GM21576 (cell line): Measurements from ENCODE around the gene TRPV4.

ENCODE experiments used
- ATAC-seq: cut with Tn5 transposase; IDR thresholded peaks from one replicate; pipeline ENCODE4 v1.9.1; 2021; ENCODE audit warnings: mild to moderate bottlenecking, moderate library complexity; ENCODE audit not compliant: unreplicated experiment

Gene TRPV4

DNA sequence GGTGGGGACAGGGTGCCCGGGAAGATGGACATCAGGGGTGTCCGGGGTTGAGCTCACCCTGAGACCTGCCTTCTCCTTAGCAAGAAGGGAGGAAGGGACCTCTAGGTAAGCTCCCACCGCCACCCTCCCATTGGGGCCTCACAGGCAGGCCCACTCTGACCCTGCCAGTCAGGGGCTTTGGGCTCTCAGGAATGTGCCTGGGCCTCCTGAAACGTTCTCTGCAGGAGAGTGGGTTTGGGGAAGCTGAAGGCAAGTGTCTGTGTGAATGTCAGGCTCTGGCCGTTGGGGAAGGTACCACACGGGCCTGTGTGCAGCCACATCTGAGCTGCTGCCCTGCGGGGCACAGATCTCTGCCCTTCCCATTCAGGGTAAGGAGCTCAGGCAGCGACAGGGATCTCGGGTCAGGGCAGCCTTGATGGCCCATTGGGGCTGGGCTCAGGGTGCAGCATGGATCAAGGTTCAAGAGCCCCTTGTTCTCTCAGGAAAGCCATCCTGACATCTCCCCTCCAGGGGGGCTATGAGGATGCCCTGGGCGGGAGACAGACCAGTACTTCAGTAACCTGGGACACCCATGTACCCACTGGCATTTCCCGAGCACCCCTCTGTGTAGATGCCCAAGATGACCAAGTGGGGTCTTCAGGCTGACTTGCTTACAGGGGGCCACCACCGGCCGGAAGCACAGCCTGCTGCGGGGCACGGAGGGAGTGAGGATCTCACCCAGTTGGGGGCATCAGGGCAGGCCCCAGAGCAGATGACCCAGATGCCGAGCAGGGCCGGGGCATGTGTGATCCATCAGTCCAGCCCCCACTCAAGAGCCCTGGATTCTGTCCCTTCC lies 89.9 kb downstream of the TRPV4 start:
- ATAC-seq = no peak

DNA sequence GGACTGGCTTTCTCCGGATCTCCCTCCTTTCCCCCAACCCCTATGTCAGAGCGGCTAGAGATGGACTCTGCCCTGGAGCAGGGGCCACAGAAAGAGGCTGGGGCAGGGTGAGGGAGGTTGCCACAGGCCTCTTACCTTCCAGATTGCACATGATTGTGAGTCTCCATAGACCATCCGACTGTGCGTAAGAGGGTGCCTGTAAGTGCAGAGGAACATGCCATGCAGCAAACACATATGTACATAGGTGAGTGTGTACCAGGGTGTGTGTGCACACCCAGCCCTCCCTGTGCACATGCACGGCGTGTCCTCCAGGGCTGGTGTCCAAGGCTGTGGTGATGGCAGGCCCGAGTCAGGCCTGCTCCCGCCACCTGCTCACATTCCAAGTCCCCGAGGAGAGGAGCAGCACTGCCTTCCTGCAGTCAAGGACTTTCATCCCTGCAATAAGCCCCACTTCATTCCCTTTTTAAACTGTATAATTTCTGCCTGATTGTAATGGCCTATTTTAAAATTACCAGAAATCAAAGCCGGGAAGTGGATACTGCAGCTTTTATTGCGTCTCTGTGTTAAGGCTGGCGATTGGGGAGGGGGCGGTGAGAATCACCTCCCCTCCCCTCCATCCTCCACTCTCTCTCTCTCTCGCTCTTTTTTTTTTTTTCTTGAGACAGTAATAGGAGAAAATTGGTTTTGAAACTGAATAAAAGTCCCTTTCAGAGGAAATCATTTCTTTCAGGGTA lies 91.1 kb downstream of the TRPV4 start:
- no peak for ATAC-seq

DNA sequence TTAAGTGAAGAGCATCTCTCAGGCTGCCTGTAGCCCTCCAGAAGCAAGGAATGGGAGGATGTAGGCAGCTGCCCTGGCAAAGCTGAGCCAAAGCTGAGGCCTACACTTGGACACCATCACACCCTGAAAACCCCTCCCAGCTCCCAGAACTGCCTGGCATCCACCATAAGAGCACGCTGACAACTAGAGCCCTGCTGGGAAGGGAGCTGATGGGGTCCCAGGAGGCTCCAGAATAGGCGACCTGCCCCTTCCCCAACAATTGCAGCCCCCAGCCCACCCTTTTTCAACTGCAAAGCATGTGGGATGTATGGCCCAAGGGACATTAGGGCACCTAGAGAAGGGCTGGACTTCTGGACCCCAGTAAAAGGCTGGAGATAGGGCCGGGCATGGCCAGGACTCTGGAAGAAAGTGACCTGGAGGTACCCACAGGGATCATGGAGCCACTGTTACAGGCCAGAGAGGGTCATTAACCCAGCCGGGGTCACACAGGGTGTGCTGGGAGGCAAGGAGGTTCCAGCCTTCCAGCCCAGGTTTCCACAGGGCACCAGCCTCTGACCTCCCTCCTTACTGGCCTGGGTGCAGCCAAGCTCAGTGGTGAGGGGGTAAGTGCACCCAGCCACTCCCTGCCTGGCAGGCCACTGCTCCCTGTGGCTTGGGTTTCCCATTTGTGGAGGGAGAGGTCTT lies 91.8 kb downstream of the TRPV4 start:
- no peak for ATAC-seq

DNA sequence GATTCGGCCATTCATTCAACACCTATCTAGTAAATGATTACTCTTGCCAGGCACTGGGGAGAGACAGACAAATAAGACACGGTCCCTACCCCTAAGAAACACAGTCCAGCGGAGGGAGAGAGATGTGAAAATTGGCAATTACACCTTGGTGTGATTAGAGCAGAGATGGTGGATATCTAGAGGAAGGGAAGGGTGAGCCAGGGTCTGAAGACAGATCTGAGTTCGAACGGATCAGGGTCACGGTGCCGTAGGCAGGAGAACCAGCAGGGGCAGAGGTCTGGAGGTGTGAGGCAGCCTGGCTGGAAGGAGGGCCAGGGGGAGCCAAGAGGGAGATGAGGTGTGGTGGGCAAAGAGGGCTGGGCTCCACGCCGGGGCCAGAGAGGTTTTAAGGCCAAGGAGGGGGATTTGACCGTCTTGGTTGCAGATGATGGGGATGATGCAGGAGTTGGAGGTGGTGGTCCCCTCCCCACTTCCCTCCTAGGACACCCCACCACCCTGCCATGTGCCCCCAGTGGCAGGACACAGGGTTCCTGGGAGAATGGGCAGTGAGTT lies 92.4 kb downstream of the TRPV4 start:
- ATAC-seq = no peak

DNA sequence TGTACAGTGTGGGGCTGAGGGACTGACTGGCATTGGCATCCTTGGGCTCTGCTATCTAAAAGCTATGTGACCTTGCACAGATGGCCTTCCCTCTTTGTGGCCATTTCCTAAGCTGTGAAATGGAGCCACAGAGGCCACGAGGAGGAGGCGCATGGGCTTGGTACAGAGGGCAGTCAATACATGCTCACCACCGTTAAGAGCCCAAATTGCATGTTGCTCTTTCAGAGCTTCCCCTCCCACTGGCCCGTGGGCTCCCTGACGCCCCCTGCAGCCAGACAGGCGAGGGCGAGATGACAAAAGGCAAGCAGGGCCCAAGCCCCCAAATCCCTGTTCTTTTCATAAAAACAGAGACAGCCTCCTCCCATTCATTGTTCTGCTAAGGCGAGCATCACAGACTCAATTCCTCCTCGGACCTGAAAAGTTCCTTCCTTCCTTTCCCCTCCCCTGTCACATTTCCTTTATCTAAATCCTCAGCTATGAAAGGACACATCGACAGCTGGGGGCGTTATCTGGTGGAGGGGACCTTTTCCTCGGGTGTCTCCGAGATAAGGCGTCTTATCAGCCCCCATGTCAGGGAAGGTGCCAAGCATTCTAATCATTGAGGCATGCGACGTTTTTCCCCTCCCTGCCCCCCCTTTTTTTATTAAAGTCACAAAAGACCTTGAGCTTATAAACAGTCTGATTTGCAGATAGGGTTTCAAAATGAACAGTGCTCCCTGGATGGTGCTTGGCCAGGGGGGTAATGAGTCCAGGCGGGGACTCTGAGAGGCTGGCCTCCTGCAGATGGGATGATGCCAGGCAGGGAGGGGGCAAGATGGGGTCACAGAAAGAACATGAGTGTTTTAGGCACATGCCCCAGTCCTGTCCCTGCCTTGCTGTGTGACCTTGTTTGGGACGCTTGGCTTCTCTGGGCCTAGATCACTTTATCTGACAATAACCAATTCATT lies 93.2 kb downstream of the TRPV4 start:
- ATAC-seq = no peak

DNA sequence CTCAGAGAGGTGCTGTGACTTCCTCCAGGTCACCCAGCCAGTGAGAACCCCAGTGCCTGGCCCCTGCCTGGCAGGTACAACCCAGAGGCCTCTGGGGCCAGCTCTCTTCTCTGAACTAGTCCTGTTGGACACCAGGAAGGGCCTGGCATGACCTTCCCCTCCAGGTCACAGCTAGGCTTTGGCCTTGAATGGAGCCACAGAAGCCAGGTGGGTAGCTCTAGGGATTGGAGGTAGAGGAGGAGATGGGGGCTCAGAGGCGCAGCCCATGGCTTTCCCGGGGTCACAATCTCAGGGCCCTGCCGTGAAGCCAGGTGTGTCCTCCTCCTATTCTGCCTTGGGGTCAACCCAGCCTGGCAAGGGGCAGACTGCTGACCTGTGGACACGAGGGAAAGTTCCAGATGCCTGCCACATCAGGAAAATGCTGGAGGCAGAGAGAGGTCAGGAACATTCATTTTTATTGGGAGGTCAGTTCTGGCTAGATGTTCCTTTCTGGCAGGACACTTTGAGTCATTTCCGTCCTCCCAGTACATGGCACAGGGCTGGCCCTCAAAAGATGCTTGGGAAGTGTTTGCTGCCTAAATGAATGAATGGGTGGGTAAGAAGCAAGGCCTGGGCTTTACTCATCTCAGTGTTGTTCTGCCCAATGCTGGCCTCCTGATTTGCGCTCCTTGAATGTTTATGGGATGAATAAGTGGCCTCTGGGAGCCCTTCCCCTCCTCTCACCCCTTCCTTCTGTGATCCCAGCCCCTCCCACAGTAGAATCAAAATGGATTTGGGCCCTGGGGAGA lies 94.1 kb downstream of the TRPV4 start:
- ATAC-seq = no peak

DNA sequence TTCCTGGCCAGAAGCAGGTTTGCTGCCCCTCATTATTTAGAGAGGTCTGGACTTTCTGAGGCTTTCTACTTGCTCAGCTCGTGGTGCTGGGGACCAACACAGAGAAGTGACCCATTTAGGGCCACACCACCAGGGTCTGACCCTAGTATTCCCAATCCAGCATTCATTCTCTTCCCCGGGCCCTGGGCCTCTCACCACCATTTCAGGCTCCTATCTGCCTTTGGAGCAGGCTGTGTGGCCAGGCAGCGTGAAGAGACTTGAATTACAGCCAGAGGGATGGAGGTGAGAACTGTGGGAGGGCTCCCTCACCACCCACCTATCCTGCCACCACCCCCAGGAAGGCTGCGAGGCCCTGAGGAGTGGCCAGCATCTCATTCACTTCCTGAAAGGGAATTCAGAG lies 95.0 kb downstream of the TRPV4 start:
- no peak for ATAC-seq

DNA sequence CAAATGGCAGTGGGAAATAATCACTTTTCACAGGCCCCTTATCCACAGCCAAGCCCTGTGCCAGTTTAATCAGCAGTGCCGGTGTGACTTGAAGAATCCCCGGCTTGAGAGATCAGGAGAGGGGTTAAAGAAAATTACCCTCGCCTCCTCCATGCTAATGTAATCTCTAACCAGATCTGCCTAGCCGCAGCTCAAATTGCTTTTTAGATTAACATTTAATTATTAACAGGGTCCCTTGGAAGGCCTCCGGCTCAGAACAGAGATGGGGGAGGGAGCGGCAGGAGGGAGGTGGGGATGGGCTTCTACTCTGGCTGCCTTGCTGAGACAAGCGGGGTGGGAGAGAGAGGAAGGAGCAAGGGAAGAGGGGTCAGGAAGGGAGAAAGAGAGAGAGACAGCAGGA lies 95.6 kb downstream of the TRPV4 start:
- no peak for ATAC-seq

DNA sequence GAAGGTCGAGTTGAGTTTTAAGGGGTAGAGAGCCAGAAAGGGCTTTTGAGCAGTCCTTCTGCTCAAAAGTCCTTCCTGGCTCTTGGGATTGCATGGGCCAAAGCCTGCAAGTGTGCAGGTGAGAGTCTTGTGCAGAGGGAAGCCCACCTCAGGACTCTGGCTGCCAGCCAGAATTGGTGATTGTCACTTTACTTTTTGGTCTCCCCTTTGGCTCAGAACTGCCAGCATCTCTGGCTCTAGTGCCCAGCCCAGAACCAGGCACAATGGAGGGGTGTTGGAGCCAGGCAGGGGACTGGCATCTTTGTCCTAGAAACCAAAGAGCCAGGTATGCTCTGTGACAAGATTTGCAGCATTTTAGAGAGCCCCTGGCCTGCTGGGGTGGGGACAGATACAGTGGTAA lies 96.1 kb downstream of the TRPV4 start:
- no peak for ATAC-seq

DNA sequence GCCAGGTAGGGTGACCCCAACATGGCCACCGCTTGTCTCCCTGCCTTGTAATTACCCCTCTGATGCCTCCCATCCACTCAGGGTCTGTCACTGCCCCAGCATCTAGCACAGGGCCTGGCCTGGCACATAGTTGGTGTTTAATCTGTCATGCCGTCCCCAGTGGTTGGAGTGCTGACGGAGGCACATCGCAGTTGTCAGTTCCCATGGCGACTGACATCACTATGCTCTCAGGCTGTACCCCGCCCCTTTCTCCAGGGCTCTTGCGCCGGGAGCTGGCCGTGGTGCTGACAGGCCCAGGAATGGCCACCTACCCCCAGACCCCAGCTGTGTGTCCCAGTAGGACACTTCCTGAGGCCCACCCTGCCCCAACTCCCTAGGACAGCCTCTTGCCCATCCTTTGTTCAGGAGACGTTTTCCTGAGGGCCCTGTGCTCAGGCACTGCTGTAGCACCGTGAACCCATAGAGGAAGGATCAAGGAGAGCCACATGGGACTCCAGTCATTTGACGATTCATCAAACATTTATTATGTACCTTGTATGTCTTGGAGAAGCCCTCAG lies 96.6 kb downstream of the TRPV4 start:
- no peak for ATAC-seq

DNA sequence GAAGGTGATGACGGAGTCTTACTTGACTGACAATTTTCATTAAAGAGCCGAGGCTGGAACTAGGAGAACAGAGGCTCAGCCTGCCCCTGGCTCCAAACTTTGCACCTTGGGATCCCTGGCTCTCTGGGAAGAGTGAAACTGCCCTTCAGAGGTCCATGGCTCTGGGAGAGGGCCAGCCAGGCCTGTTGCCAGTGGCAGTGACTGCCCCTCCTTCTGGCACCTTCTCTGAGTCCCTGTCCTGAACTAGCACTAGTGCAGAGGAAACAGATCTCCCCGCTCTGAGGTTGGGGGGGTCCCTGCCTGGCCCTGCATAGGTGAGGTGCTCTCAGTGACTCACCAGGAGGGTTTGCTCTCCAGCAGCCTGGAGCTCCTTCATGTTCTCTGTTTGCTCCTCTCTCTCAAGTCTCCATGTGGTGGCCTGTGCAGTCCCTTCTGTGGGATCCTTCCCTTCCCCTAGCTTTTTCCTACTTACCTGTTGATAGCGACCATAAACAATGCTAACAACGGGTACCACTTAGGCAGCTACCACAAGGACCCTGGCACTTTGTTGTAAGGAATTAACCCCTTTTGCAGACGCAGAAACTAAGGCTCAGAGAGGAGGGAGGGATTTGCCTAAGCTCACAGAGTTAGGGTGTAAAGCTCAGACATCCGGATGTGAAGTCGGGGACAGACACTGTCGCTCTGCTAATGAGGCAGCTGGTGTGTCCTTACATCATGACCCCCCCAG lies 97.2 kb downstream of the TRPV4 start:
- ATAC-seq = no peak

DNA sequence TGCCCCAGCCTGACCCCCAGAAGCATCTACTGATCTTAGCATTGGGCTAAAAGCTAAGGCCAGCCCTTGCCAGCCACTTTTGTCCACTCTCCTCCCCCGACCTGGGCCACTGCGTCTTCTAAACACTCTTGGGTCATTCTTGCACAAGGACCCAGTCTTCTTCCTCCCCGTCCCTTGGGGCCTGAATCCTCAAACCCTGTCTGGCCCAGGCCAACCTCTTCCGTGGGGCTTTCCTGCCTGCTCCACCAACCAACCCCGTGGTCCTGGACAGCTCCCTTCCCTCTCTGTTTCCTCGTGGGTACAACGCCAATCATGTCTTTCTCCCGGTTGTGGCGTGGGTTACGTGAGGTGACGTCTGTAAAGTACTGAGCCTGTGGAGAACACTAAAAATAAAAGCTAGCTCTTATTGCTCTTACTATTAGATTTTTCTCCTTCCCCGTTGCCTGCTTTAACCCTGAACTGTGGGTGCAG lies 98.1 kb downstream of the TRPV4 start:
- ATAC-seq = no peak

DNA sequence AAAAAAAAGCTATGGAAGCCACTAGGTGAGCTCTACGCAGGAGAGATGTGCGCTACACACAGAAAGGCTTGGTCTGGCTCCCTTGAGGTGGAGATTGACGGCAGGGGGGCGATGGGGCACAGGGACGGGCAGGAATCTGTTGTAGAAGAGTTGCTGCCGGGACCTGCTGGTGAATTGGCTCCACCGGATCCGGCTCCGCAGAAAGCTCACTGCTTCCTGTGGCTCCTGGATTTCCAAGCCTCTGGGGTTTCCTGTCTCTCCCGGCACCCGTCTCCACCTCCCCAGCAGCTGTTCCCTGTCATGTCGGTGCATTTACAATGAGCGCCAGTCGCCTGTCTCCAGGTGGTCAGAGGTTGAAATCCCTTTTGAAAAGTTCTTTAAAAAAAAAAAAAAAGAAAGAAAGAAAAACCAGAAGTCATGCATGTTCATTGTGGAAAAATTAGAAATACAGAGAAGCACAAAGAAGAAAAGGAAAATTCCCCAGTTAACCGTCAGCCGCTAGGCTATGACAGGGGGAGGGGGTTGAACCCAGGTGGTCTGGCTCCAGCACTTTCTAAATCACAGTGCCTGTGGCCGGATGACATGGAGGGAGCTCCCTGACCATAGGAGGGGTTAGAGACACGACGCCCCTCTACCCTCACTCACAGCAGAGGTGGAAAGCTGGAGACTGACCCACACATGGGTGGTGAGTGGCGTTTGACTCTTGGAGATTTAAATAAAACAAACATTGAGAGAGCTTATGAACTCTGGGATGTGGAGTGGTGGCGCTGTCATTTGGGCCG lies 98.8 kb downstream of the TRPV4 start:
- no peak for ATAC-seq
